ENCODE results near the gene COA3.

Gene COA3

GRCh38 chr17:42817866-42818265 is 19.4 kb upstream of the COA3 start:
- DNase-seq, result no peak

GRCh38 chr17:42814633-42815399 is 16.3 kb upstream of the COA3 start:
- no peak for DNase-seq

- DNase-seq, result no peak
Observed at GRCh38 chr17:42809250-42809649, 10.7 kb upstream of the COA3 start.

- no peak for DNase-seq
Observed at GRCh38 chr17:42806249-42806648, 7.7 kb upstream of the COA3 start.

GRCh38 chr17:42804918-42805367 is 6.4 kb upstream of the COA3 start:
- DNase-seq, result no peak

GRCh38 chr17:42803074-42803883 is 4.8 kb upstream of the COA3 start:
- no peak for DNase-seq

GRCh38 chr17:42798011-42798382 is 507 bp downstream of the COA3 start:
- DNase-seq, result no peak

- no peak for DNase-seq
Observed at GRCh38 chr17:42797067-42798007, 1.2 kb downstream of the COA3 start.

GRCh38 chr17:42796066-42796758 is 2.3 kb downstream of the COA3 start:
- no peak for DNase-seq

- DNase-seq, result no peak
Observed at GRCh38 chr17:42795465-42795864, 3.0 kb downstream of the COA3 start.

GRCh38 chr17:42795061-42795460 is 3.4 kb downstream of the COA3 start:
- no peak for DNase-seq

- no peak for DNase-seq
Observed at GRCh38 chr17:42792545-42792944, 6.0 kb downstream of the COA3 start.

- DNase-seq, result no peak
Observed at GRCh38 chr17:42791948-42792347, 6.6 kb downstream of the COA3 start.

GRCh38 chr17:42787266-42787665 is 11.2 kb downstream of the COA3 start:
- DNase-seq, result no peak

GRCh38 chr17:42784811-42785592 is 13.5 kb downstream of the COA3 start:
- no peak for DNase-seq

GRCh38 chr17:42784409-42784808 is 14.1 kb downstream of the COA3 start:
- no peak for DNase-seq

- no peak for DNase-seq
Observed at GRCh38 chr17:42783791-42784138, 14.7 kb downstream of the COA3 start.

- no peak for DNase-seq
Observed at GRCh38 chr17:42783062-42783790, 15.3 kb downstream of the COA3 start.

GRCh38 chr17:42782166-42783061 is 16.1 kb downstream of the COA3 start:
- no peak for DNase-seq

- no peak for DNase-seq
Observed at GRCh38 chr17:42781639-42782165, 16.8 kb downstream of the COA3 start.
